ENCODE data around the gene COMP. TPM values are rescaled to one million over a fixed set of nuclear protein-coding genes. Genes with fewer than 3 reads are reported as not detected.
A peak's percentile ranks its signal among the peaks of the same experiment; 100 is the strongest.

The COMP gene
- total and polyA plus RNA-seq, 8 donors: 0.23 to 47.7 (median 0.26) TPM; not detected in 3

- no peaks in the 10 kb centered on the region for H3K36me3 ChIP-seq
- H3K27me3 ChIP-seq: no peaks in the 10 kb centered on the region
- no peak for ATAC-seq
- no peaks in the 10 kb centered on the region for H3K9me3 ChIP-seq
- intact Hi-C loops (cut with DNase I): no loop called here
- no peak overlapping the region for H3K4me3 ChIP-seq
- no peak overlapping the region for H3K27ac ChIP-seq
- TF ChIP-seq, protein P1, sequence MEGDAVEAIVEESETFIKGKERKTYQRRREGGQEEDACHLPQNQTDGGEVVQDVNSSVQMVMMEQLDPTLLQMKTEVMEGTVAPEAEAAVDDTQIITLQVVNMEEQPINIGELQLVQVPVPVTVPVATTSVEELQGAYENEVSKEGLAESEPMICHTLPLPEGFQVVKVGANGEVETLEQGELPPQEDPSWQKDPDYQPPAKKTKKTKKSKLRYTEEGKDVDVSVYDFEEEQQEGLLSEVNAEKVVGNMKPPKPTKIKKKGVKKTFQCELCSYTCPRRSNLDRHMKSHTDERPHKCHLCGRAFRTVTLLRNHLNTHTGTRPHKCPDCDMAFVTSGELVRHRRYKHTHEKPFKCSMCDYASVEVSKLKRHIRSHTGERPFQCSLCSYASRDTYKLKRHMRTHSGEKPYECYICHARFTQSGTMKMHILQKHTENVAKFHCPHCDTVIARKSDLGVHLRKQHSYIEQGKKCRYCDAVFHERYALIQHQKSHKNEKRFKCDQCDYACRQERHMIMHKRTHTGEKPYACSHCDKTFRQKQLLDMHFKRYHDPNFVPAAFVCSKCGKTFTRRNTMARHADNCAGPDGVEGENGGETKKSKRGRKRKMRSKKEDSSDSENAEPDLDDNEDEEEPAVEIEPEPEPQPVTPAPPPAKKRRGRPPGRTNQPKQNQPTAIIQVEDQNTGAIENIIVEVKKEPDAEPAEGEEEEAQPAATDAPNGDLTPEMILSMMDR (IDR thresholded peaks at IDR 0.05): no peak
- peaks cover 16 to 25% of the 10 kb centered on the region in 2 donors for H3K4me1 ChIP-seq
- DNase-seq: peak in 1 of 4 donors; percentile 52
These were observed 47.2 kb downstream of the COMP start for GRCh38 chr19:18743784-18744418.

- Histone ChIP-seq H3K27ac (no peak overlapping the region), H3K4me3 (no peak overlapping the region), H3K36me3 (no peaks in the 10 kb centered on the region), H3K4me1 (peaks cover 16 to 25% of the 10 kb centered on the region in 2 donors), H3K9me3 (no peaks in the 10 kb centered on the region), H3K27me3 (no peaks in the 10 kb centered on the region)
- ATAC-seq (peak; percentile 64), DNase-seq (peak in 3 of 4 donors; percentile 59 to 88 (median 73))
- TF ChIP-seq, protein P1 (IDR thresholded peaks at IDR 0.05): no peak
- intact Hi-C loops (cut with DNase I): no loop called here
These were observed 48.0 kb downstream of the COMP start for GRCh38 chr19:18742838-18743783.

DNA sequence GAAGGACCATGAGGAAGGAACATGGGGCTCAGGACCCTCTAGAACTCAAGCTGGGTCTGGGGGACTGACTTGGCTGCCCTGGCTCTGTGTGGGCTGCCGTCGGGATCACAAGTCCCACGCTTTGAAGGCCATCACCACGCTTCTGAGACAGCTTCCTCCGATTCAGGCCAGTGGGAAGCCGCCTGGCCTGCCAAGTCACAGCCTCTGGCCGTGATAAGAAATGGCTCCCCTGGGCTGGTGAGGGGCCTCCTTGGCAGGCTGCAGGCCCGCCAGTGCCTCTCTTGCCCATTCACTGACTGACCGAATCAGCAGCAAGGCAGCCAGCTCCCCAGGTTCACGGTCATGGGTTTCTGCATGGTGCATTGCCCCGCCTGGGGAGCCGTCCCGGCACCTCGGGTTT, 48.8 kb downstream of the COMP start:
- DNase-seq (peak in 1 of 4 donors; percentile 51), ATAC-seq (no peak)
- intact Hi-C loops (cut with DNase I): no loop called here
- no peak overlapping the region for H3K4me3 ChIP-seq
- peaks cover 16 to 25% of the 10 kb centered on the region in 2 donors for H3K4me1 ChIP-seq
- H3K36me3 ChIP-seq: no peaks in the 10 kb centered on the region
- no peak overlapping the region for H3K27ac ChIP-seq
- TF ChIP-seq, protein P1 (IDR thresholded peaks at IDR 0.05): no peak
- no peaks in the 10 kb centered on the region for H3K27me3 ChIP-seq
- H3K9me3 ChIP-seq: no peaks in the 10 kb centered on the region

GRCh38 chr19:18741124-18742121, 49.7 kb downstream of the COMP start:
- Histone ChIP-seq H3K27ac (peak overlapping the region in 1 of 2 donors; percentile 15), H3K36me3 (no peaks in the 10 kb centered on the region), H3K9me3 (no peaks in the 10 kb centered on the region), H3K4me1 (peaks cover 16 to 25% of the 10 kb centered on the region in 2 donors), H3K27me3 (no peaks in the 10 kb centered on the region), H3K4me3 (no peak overlapping the region)
- DNase-seq: peak in 3 of 4 donors; percentile 31 to 83 (median 80)
- intact Hi-C loops (cut with DNase I): no loop called here
- peak; percentile 80 for ATAC-seq
- TF ChIP-seq, protein P1 (IDR thresholded peaks at IDR 0.05): no peak
